ENCODE data around the gene DARS2.

Gene DARS2

DNA sequence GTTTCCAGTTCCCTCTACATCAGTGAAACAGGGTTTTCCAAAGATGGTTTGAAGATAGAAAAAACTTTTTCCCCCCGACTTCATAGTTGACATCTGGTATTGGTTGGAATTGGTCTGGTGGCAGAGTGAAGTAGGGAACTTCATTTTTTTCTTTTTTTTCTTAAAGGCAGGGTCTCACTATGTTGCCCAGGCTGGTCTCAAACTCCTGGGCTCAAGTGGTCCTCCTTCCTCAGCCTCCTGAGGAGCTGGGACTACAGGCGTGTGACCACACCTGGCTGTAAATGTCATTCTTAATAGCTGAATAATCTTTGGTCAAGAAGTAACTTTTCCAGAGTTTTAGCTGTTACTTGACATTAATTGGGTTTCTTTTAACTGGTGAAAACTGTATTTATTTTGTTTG, 65.4 kb downstream of the DARS2 start:
- Mint-ChIP-seq H3K27ac (no peak overlapping the region), H3K36me3 (ENCODE audit: low read depth) (peaks cover 70% of the 10 kb centered on the region)

DNA sequence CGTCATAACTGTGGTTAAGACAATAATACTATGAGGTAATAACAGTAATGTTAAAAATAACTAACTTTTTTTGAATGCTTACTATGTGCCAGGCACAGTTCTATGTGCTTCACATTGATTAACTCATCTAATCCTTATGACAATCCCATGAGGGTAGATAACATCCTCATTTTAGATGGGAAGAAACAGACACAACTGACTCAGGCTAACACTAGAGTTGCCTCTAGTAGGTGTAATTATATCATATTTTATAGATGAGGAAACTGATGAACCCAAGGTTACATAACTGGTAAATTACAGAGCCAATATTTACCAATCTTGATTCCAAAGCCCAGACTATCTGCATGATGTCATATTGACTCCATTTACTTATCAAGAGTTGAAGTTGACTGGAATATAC, 69.1 kb downstream of the DARS2 start:
- Mint-ChIP-seq H3K36me3 (ENCODE audit: low read depth) (peaks cover 40% of the 10 kb centered on the region), H3K4me1 (ENCODE audit: low read depth) (peaks cover 6% of the 10 kb centered on the region), H3K4me3 (no peak overlapping the region), H3K9me3 (no peaks in the 10 kb centered on the region), H3K27me3 (no peaks in the 10 kb centered on the region), H3K27ac (no peak overlapping the region)

More for the DNA sequence above, 65.4 kb downstream of the DARS2 start:
- Mint-ChIP-seq H3K4me1 (ENCODE audit: low read depth) (peaks cover 24% of the 10 kb centered on the region), H3K4me3 (no peak overlapping the region), H3K9me3 (no peaks in the 10 kb centered on the region), H3K27me3 (no peaks in the 10 kb centered on the region)

DNA sequence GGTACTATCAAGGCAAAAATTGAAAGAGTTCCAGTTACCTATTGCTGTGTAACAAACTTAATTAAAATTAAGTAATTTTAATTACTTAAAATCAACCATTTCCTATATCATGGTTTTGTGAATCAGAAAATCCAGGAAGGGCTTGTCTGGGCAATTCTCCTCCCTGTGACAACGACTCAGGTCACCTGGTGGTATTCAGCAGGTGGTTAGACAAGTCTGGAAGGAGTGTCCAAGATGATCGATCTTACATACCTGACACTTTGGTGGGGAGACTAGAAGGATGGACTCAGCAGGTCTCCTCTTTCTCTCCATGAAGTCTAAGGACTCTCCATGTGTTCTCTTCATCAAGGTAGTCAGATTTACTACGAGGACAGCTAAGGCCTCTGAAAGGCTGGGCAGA, 69.7 kb downstream of the DARS2 start:
- Mint-ChIP-seq H3K4me1 (ENCODE audit: low read depth) (peaks cover 6% of the 10 kb centered on the region), H3K9me3 (no peaks in the 10 kb centered on the region), H3K36me3 (ENCODE audit: low read depth) (peaks cover 38% of the 10 kb centered on the region), H3K27ac (no peak overlapping the region), H3K27me3 (no peaks in the 10 kb centered on the region), H3K4me3 (no peak overlapping the region)

DNA sequence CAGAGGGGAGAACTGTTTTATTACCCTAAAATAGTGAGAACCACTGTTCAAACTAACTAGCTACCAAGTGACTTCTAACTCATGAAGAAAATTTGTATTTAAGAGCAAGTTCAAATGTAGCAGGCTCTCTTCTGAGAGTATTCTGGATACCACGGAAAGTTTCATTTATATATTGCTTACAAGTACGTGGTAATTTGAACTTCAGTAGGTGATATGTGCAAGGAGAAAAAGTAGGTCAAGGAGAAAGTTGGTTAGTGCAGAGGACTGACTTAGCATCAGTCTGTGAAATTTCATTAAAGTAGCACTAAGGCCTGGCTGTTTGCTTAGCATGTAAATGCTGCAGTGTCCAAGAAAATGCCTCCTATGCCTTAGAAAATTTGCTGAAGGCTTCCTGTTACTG, 76.0 kb downstream of the DARS2 start:
- Mint-ChIP-seq H3K4me3 (no peak overlapping the region), H3K4me1 (ENCODE audit: low read depth) (peaks cover 8% of the 10 kb centered on the region), H3K9me3 (no peaks in the 10 kb centered on the region), H3K27ac (no peak overlapping the region), H3K36me3 (ENCODE audit: low read depth) (peaks cover 9% of the 10 kb centered on the region), H3K27me3 (no peaks in the 10 kb centered on the region)

DNA sequence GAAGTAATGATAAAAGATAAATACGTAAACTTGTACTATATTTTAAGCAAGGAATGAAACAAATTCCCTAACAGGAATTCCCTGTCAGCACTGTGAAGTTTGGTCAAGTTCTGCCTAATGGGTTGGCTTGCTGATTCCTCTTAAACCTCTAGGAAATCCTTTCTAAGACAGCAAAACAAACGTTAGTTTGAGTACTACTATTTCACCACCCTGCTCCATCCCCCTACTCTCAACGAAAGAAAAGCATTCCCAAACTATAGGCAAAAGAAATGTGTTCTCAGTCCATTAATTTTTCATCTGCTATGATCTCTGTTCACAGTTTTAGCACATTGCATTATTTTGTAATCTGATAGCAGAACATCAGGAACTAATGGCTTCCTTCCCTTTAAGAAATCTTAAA, 76.5 kb downstream of the DARS2 start:
- Mint-ChIP-seq H3K27me3 (no peaks in the 10 kb centered on the region), H3K36me3 (ENCODE audit: low read depth) (peaks cover 9% of the 10 kb centered on the region), H3K9me3 (no peaks in the 10 kb centered on the region), H3K4me1 (ENCODE audit: low read depth) (peaks cover 8% of the 10 kb centered on the region), H3K27ac (no peak overlapping the region), H3K4me3 (no peak overlapping the region)

DNA sequence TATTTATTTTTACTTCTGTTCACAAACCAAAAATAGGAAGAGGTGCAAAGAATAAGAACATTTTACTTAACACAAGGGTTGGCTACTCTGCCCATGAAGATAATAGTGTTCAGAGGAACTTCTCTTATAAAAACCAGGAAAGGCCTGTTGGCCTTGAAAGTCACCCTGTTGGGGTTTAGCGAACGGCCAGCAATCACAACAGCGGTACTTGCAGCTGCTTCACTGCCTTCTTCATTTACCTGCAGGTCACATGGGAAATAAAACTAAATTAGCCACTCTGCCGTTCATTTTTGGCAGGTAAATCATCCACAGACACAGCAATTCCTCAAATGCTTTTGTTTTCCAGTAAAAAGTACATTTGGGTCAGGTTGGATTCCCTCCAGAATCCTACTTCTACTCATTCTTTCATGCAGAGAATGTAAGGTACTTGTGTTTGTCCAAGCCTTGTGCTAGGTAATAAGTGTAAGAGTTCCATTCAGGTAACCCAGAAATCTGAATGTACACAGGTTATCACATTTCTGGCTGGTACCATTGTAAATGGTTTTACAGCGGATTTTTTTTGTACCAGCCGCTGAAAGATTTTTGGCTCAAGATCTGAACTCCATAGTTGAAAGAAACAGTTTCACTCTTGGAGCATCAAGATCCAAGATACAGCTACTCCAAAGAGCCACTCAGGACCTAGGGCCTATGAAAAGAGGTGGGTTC, 79.5 kb downstream of the DARS2 start:
- H3K4me3 Mint-ChIP-seq, result no peak overlapping the region
- no peaks in the 10 kb centered on the region for H3K9me3 Mint-ChIP-seq
- H3K27me3 Mint-ChIP-seq, result no peaks in the 10 kb centered on the region
- H3K27ac Mint-ChIP-seq, result no peak overlapping the region
- peaks cover 9% of the 10 kb centered on the region for H3K36me3 Mint-ChIP-seq (ENCODE audit: low read depth)
- H3K4me1 Mint-ChIP-seq (ENCODE audit: low read depth), result peaks cover 8% of the 10 kb centered on the region

Data from stimulated activated naive CD8-positive, alpha-beta T cell treated with anti-CD3 and anti-CD28 coated beads, Interleukin-15, Interleukin-2, amounts not matched to agents 100 ng/mL and 50 ng/mL, for 24 hours (primary cell).